GM12873 (cell line): ENCODE measurements around the gene ZC3H13.

ENCODE experiments used
- TF ChIP-seq, protein P1 (sequence below): IDR thresholded peaks from 2 replicates; pipeline ENCODE4 v1.5.1; 2012; ENCODE audit warnings: low read depth, mild to moderate bottlenecking, moderate library complexity, low read length, control low read depth; ENCODE audit not compliant: insufficient read depth; ENCODE audit errors: missing control alignments

Gene ZC3H13

DNA sequence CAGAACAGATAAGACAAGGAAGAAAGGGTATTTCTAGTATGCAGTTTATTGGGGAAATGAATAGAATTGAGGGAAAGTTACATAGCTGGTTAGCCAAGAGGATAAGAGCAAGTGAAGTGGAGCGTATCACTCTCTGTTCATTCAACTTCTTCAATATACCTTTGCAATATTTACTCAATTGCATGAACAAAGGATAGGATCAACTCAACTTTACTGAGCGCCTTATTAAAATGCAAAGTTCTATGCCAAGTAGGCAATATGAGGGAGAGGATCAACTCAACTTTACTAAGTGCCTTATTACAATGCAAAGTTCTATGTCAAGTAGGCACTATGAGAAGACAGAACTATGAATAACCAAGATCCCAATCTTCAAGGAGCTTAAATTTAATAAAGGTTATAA, 43.9 kb downstream of the ZC3H13 start:
- TF ChIP-seq, protein P1, sequence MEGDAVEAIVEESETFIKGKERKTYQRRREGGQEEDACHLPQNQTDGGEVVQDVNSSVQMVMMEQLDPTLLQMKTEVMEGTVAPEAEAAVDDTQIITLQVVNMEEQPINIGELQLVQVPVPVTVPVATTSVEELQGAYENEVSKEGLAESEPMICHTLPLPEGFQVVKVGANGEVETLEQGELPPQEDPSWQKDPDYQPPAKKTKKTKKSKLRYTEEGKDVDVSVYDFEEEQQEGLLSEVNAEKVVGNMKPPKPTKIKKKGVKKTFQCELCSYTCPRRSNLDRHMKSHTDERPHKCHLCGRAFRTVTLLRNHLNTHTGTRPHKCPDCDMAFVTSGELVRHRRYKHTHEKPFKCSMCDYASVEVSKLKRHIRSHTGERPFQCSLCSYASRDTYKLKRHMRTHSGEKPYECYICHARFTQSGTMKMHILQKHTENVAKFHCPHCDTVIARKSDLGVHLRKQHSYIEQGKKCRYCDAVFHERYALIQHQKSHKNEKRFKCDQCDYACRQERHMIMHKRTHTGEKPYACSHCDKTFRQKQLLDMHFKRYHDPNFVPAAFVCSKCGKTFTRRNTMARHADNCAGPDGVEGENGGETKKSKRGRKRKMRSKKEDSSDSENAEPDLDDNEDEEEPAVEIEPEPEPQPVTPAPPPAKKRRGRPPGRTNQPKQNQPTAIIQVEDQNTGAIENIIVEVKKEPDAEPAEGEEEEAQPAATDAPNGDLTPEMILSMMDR: no peak

DNA sequence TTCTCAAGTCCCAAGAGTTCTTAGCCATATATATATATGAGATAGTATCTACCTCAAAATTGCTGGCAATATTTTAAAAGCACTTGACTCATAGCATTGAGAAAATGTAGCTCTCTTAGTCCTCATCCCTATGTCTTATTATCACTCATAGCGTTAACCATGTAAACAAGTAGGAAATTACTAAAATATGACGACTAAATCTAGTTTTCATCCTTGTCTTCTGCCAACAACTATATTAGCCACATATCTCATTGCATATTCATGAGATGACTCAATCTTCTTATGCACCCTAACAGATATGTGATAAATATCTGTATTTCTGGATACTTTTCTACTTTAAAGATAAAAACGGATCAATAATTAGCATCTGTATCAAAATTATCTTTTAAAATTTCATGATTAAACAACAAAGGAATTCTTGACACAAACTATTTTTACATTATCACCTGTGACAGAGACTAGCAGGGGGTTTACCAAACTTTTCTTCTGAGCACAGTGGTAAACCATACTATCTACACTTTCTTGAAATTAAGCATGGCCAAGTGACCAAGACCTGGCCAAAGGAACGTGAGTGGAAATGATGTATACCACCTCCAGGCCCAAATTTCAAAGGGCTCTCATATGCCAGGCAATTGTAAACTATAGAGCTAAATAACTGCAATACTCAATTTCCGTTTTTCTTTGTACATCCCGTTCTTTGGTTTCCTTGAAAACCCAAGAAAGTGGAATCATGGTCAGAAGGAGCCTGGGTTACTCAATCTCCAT, 45.7 kb downstream of the ZC3H13 start:
- TF ChIP-seq, protein P1: no peak

DNA sequence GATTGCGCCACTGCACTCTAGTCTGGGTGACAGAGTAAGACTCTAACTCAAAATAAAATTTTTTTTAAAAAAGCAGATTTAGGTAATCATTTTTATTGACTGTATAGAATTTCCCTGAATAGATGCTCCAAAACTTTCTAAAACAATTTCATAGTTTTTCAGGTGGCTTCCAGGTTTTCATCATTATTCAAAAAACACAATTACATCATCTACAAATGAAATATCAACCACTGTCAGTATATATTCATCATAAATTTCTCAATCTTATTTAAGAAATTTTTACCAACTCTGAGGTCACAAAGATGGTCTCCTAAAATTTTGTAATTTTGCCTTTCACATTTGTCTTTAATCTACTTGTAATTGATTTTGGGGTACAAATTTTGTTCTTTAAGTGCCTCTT, 48.1 kb downstream of the ZC3H13 start:
- TF ChIP-seq, protein P1: no peak

DNA sequence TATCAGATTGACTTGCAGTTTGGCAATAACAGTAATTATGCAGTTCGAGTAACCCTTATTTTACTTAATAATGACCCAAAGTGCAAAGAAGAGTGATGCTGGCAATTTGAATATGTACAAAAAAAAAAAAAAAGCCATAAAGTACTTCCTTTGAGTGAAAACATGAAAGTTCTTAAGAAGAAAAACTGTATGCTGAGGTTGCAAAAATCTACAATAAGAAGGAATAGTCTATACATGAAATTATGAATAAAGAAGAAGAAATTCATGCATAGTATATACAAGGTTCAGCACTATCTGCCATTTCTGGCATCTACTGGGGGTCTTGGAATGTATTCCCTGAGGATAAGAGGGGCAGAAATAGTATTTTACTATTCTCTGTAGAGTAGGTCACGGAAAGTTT, 55.9 kb downstream of the ZC3H13 start:
- TF ChIP-seq, protein P1: no peak

DNA sequence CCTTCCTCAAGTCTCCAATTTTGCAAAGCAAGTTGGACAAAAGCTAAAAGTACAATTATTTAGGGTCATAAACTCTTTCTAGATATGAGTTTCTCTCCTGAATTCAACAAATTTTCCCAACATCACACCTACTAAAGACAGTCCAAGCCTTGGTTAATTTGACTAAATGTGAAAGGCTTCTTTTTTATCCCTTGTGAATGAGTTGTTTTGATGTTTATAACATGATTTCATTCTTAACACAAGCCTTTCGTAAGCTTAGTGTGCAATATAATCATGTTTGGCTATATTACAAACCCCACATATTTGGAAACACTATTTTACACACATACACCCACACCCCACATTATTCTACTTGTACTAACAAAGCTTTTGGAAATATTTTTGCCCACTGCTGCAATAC, 57.3 kb downstream of the ZC3H13 start:
- TF ChIP-seq, protein P1: no peak

DNA sequence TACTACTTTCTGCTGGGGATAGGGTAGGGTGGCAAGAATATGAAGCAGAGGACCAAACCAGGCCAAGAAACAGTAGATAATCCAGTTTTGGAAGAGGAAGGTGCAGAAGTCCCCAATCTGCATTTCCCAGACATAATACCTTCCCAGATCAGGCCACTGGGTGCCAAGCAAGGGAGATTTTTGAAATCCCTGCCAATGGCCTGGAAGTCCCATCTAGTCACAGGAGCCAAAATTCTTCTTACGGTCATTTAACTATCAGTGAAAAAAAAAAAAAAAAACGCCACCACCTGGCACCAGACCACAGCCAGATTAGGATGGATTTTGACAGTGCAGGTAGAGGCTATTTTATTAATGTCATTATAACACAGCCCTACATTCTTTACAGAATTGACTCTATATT, 57.8 kb downstream of the ZC3H13 start:
- TF ChIP-seq, protein P1: no peak

DNA sequence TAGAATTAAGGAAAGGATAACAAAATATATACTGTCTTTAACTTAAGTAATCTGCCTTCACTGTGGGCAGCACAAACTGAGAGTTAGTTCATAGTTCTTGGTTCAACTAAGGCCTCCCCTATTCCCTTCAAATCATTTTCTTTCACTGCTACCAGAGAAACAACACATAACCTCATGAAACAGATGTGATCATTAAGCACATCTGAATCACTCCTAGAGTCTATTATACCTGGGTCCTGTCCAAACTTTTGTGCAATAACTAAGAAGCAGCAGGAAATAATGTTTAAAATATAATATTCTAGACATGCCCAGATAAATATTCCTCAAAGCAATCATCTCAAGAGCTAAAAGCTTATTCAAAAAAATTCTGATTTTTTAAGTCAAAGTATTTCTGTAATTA, 62.9 kb downstream of the ZC3H13 start:
- TF ChIP-seq, protein P1: no peak
